Left renal pelvis (tissue), 4 donors: ENCODE results near the gene BMP2. TPM values are rescaled to one million over a fixed set of nuclear protein-coding genes. Genes with fewer than 3 reads are reported as not detected.

Experiments used
- DNase-seq, 4 donors: peaks; one replicate each; pipeline ENCODE4 v3.0.0-alpha.2; 2013; ENCODE audit warnings: low read depth in 4 of 4, low spot score in 3 of 4
- polyA plus RNA-seq, 4 donors: library from polyadenylated mRNA; unstranded; fragments of 120-200 nt; gene quantifications; one replicate each; pipeline ENCODE4 v1.2.1, GENCODE V29; 2013; ENCODE audit not compliant: insufficient read length in 4 of 4

Gene BMP2
- polyA plus RNA-seq, 4 donors = 3.7 to 24.2 (median 19.0) TPM

DNA sequence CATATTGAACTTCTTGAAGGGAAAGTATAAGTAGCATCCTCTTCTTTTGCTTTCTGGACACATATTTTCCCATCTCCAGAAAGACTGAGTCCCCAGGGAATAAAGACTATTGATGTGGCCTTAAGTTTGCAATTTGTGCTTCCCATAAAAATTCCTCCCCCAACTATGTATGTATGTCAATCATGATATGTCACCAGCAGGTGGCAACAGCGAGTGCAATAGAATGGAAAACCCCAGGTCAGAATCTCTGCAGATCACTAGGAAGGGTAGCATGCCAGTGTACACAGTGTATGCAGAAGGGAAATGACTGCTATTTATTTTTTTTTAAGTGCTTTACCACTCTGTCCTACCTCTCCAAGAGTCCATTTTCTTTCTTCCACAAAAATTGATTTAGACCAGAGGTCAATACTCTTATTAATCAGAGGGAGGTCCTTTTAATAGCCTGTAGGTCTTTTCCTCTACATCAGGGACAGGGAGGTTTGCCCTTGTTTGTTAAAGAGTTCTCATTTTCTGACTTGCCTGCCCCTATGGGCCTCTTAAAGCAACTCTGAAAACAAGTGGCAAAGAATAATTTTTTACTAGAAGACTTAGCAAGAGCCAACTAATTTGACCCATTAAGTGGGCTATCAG is 61.4 kb downstream of the BMP2 start:
- DNase-seq = peak; percentile 39 to 46 (median 44)

GRCh38 chr20:6829510-6830116 is 62.1 kb downstream of the BMP2 start:
- no peak for DNase-seq
